IMR-90 (cell line): ENCODE measurements around the gene HRH2. TPM values are rescaled to one million over a fixed set of nuclear protein-coding genes. Genes with fewer than 3 reads are reported as not detected.

Experiments
- ATAC-seq: fragments of 200-7000 bp; cut with Tn5 transposase; 2 replicates; pipeline ENCODE4 v1.9.1; 2020; ENCODE audit warnings: low read depth, mild to moderate bottlenecking, moderate library complexity
- BruUV-seq: library from RNA; stranded (reverse); fragments of 400-500 nt; replicated peaks from 2 replicates; lab custom pipeline; 2021; lab: Mats Ljungman, UMichigan
- CTCF ChIA-PET: fragments of 300-600 bp; formaldehyde crosslinking; extraction: SDS; loops from one replicate; lab custom pipeline; 2021; ENCODE audit warnings: antibody characterized with exemption; lab: Yijun Ruan, JAX
- POLR2A ChIA-PET: fragments of 300-600 bp; sonication (Branson Sonifier 250); formaldehyde crosslinking; loops from one replicate; lab custom pipeline; 2022; ENCODE audit warnings: antibody characterized with exemption; ENCODE audit not compliant: unreplicated experiment; lab: Charles Lee
- DNase-seq: peaks from one replicate; pipeline ENCODE4 v3.0.0; 2013
- H2AFZ ChIP-seq: replicated peaks from 2 replicates; pipeline ENCODE3; 2013; ENCODE audit warnings: low read length, mild to moderate bottlenecking; ENCODE audit not compliant: poor library complexity
- H2AK5ac ChIP-seq: 2 replicates; pipeline ENCODE4 v1.6.1; 2013; ENCODE audit warnings: low read depth, low read length, inconsistent platforms
- H2AK9ac ChIP-seq: replicated peaks from 2 replicates; pipeline ENCODE3; 2013; ENCODE audit warnings: mild to moderate bottlenecking, low read depth, low read length, moderate library complexity; ENCODE audit not compliant: poor library complexity
- H2BK120ac ChIP-seq: 2 replicates; pipeline ENCODE4 v1.6.1; 2013; ENCODE audit warnings: low read depth, low read length, inconsistent platforms
- H2BK15ac ChIP-seq: 3 replicates; pipeline ENCODE4 v1.6.1; 2013; ENCODE audit warnings: low read depth, low read length, inconsistent platforms
- H2BK20ac ChIP-seq: 2 replicates; pipeline ENCODE4 v1.6.1; 2013; ENCODE audit warnings: low read depth, mild to moderate bottlenecking, inconsistent platforms, low read length, moderate library complexity
- H2BK5ac ChIP-seq: 2 replicates; pipeline ENCODE4 v1.6.1; 2013; ENCODE audit warnings: mild to moderate bottlenecking, low read depth, low read length, inconsistent platforms; ENCODE audit not compliant: poor library complexity, severe bottlenecking
- H3K14ac ChIP-seq: replicated peaks from 2 replicates; pipeline ENCODE4 v1.6.1; 2013; ENCODE audit warnings: low read depth, low read length, inconsistent platforms
- H3K18ac ChIP-seq: 2 replicates; pipeline ENCODE4 v1.6.1; 2013; ENCODE audit warnings: low read depth, low read length, control low read depth
- H3K23ac ChIP-seq: 2 replicates; pipeline ENCODE4 v1.6.1; 2013; ENCODE audit warnings: low read depth, low read length, inconsistent platforms
- H3K27ac ChIP-seq: 2 replicates; pipeline ENCODE4 v1.5.1; 2013; ENCODE audit warnings: mild to moderate bottlenecking, control low read depth, low read length; ENCODE audit not compliant: insufficient read depth
- H3K27me3 ChIP-seq: 2 replicates; pipeline ENCODE4 v1.6.1; 2013; ENCODE audit warnings: low read length; ENCODE audit not compliant: control insufficient read depth, insufficient read depth
- H3K36me3 ChIP-seq: 2 replicates; pipeline ENCODE4 v1.6.1; 2013; ENCODE audit warnings: low read length, mixed read lengths; ENCODE audit not compliant: control insufficient read depth, insufficient read depth
- H3K4ac ChIP-seq: 2 replicates; pipeline ENCODE4 v1.6.1; 2013; ENCODE audit warnings: low read depth, low read length, inconsistent platforms
- H3K4me1 ChIP-seq: 2 replicates; pipeline ENCODE4 v1.6.1; 2013; ENCODE audit warnings: low read length, mixed read lengths; ENCODE audit not compliant: control insufficient read depth, insufficient read depth
- H3K4me2 ChIP-seq: 2 replicates; pipeline ENCODE4 v1.6.1; 2013; ENCODE audit warnings: low read depth, mild to moderate bottlenecking, control low read depth, low read length, moderate library complexity
- H3K4me3 ChIP-seq: 2 replicates; pipeline ENCODE4 v1.5.1; 2013; ENCODE audit warnings: low read depth, mild to moderate bottlenecking, control low read depth, low read length, moderate library complexity; ENCODE audit not compliant: insufficient read depth
- H3K56ac ChIP-seq: 2 replicates; pipeline ENCODE4 v1.6.1; 2013; ENCODE audit warnings: low read length, inconsistent platforms; ENCODE audit not compliant: insufficient read depth; ENCODE audit errors: extremely low read depth
- H3K79me1 ChIP-seq, 2 experiments: 2 replicates each; pipeline ENCODE4 v1.6.1; 2013; ENCODE audit warnings: low read length in 2 of 2, inconsistent platforms in 1 of 2, low read depth in 1 of 2
- H3K9ac ChIP-seq: 2 replicates; pipeline ENCODE4 v1.6.1; 2013; ENCODE audit warnings: low read depth, low read length, control low read depth
- H3K9me1 ChIP-seq: 2 replicates; pipeline ENCODE4 v1.6.1; 2013; ENCODE audit warnings: low read length, inconsistent platforms; ENCODE audit not compliant: insufficient read depth
- H3K9me3 ChIP-seq: 2 replicates; pipeline ENCODE4 v1.6.1; 2013; ENCODE audit warnings: low read length; ENCODE audit not compliant: control insufficient read depth, insufficient read depth
- H4K20me1 ChIP-seq: 2 replicates; pipeline ENCODE4 v1.6.1; 2013; ENCODE audit warnings: low read length, inconsistent platforms; ENCODE audit not compliant: insufficient read depth
- H4K5ac ChIP-seq: 2 replicates; pipeline ENCODE4 v1.6.1; 2013; ENCODE audit warnings: mild to moderate bottlenecking, low read depth, low read length, control low read depth
- H4K8ac ChIP-seq, 2 experiments: 2 replicates each; pipeline ENCODE4 v1.6.1; 2013; ENCODE audit warnings: low read depth in 2 of 2, low read length in 2 of 2, control low read depth in 1 of 2, inconsistent platforms in 1 of 2
- H4K91ac ChIP-seq: 2 replicates; pipeline ENCODE4 v1.6.1; 2013; ENCODE audit warnings: low read depth, low read length, inconsistent platforms; ENCODE audit not compliant: insufficient read depth
- BHLHE40 ChIP-seq: fragments of 150-350 bp; IDR thresholded peaks from 2 replicates; pipeline ENCODE4 v1.6.1; 2016; ENCODE audit warnings: mild to moderate bottlenecking, low read depth, low read length
- CEBPB ChIP-seq: IDR thresholded peaks from 2 replicates; pipeline ENCODE4 v1.6.1; 2012; ENCODE audit warnings: low read depth, low read length, improper control_type of control experiment
- CHD1 ChIP-seq: IDR thresholded peaks from 2 replicates; pipeline ENCODE4 v1.6.1; 2012; ENCODE audit warnings: low read depth, low read length, improper control_type of control experiment
- MAFK ChIP-seq: IDR thresholded peaks from 2 replicates; pipeline ENCODE4 v1.6.1; 2012; ENCODE audit warnings: low read depth, low read length, improper control_type of control experiment
- MAZ ChIP-seq: IDR thresholded peaks from 2 replicates; pipeline ENCODE4 v1.6.1; 2012; ENCODE audit warnings: low read depth, mild to moderate bottlenecking, low read length, improper control_type of control experiment, moderate library complexity, borderline replicate concordance
- MXI1 ChIP-seq: IDR thresholded peaks from 2 replicates; pipeline ENCODE4 v1.6.1; 2012; ENCODE audit warnings: low read depth, mild to moderate bottlenecking, low read length, moderate library complexity, borderline replicate concordance
- NFE2L2 ChIP-seq: fragments of 150-350 bp; IDR thresholded peaks from 2 replicates; pipeline ENCODE4 v1.6.1; 2016; ENCODE audit warnings: low read depth, mild to moderate bottlenecking, low read length
- POLR2A ChIP-seq: IDR thresholded peaks from 2 replicates; pipeline ENCODE4 v1.6.1; 2012; ENCODE audit warnings: mild to moderate bottlenecking, low read depth, low read length
- RAD21 ChIP-seq: IDR thresholded peaks from 2 replicates; pipeline ENCODE4 v1.6.1; 2012; ENCODE audit warnings: low read length, improper control_type of control experiment
- RCOR1 ChIP-seq: IDR thresholded peaks from 2 replicates; pipeline ENCODE4 v1.6.1; 2012; ENCODE audit warnings: mild to moderate bottlenecking, low read length, improper control_type of control experiment; ENCODE audit not compliant: insufficient replicate concordance
- RFX5 ChIP-seq: IDR thresholded peaks from 2 replicates; pipeline ENCODE4 v1.8.0; 2012; ENCODE audit warnings: low read depth, mild to moderate bottlenecking, low read length, moderate library complexity
- SMC3 ChIP-seq: fragments of 150-350 bp; IDR thresholded peaks from 2 replicates; pipeline ENCODE4 v1.6.1; 2016; ENCODE audit warnings: low read depth, mild to moderate bottlenecking, antibody characterized with exemption, low read length, moderate library complexity
- WGBS, 2 experiments: methylation state at CpG; one replicate each; pipeline versions ENCODE4 v1.1.5 to v1.1.7; 2013; ENCODE audit warnings: missing lambda C conversion rate in 2 of 2; ENCODE audit not compliant: insufficient read length in 1 of 2; ENCODE audit errors: extremely low coverage in 2 of 2; 5-methylcytosine and 5-hydroxymethylcytosine counted together
- dilution Hi-C: fragments of 300-500 bp; cut with HindIII; formaldehyde crosslinking; loops from one replicate; pipeline ENCODE4 v1.14.3; 2018; ENCODE audit warnings: low sequenced_read_pairs; ENCODE audit not compliant: unreplicated experiment
- in situ Hi-C: fragments of 300-500 bp; cut with MboI; formaldehyde crosslinking; loops from 3 replicates; pipeline ENCODE4 v1.14.3; 2019; ENCODE audit warnings: low sequenced_read_pairs, inconsistent platforms, mixed read lengths
- intact Hi-C: fragments of 100-400 bp; cut with micrococcal nuclease; formaldehyde crosslinking; loops from 2 replicates; pipeline ENCODE4 v1.10.0; 2022
- polyA plus RNA-seq, 3 experiments: library from polyadenylated mRNA; depleted of rRNA; stranded (reverse); fragments of >200 nt; gene quantifications; 2 replicates each; pipeline ENCODE4 v1.2.3, GENCODE V29; 2012; ENCODE audit warnings: low replicate concordance in 1 of 3
- total RNA-seq: library from RNA; depleted of rRNA; stranded (reverse); fragments of >200 nt; gene quantifications from 2 replicates; pipeline ENCODE4 v1.2.3, GENCODE V29; 2012
- TF ChIP-seq, protein P1 (sequence below): fragments of 150-350 bp; IDR thresholded peaks from 2 replicates; pipeline ENCODE4 v1.6.1; 2016; ENCODE audit warnings: low read depth, mild to moderate bottlenecking, low read length, moderate library complexity, borderline replicate concordance
- TF ChIP-seq, protein P2 (sequence below): conservative IDR thresholded peaks from 2 replicates; pipeline ENCODE4 v1.5.1; 2012; ENCODE audit warnings: mild to moderate bottlenecking, low read depth, low read length, improper control_type of control experiment

HRH2 gene
- total and polyA plus RNA-seq, 2 of the 4 experiments (the other 2 are of a cell fraction) = not detected

GRCh38 chr5:175649967-175650366 is 7.9 kb upstream of the HRH2 start:
- Histone ChIP-seq H3K4me1 (no peaks in the 10 kb centered on the region), H4K91ac (no peak overlapping the region), H3K27me3 (no peaks in the 10 kb centered on the region), H2AFZ (no peak overlapping the region), H3K9ac (no peak overlapping the region), H4K5ac (no peak overlapping the region), H2BK20ac (no peak overlapping the region), H3K14ac (no peak overlapping the region), H3K56ac (no peak overlapping the region), H3K23ac (no peak overlapping the region), H2BK15ac (no peak overlapping the region), H2AK5ac (no peak overlapping the region), H3K9me3 (peaks cover 5% of the 10 kb centered on the region), H3K9me1 (no peaks in the 10 kb centered on the region), H2BK120ac (no peak overlapping the region), H3K4ac (no peak overlapping the region), H4K8ac (no peak overlapping the region), H3K27ac (no peak overlapping the region), H2BK5ac (no peak overlapping the region), H3K79me1 (no peaks in the 10 kb centered on the region), H2AK9ac (no peak overlapping the region), H3K36me3 (no peaks in the 10 kb centered on the region), H3K4me2 (no peak overlapping the region), H3K4me3 (no peak overlapping the region), H3K18ac (no peak overlapping the region), H4K20me1 (no peaks in the 10 kb centered on the region)
- ChIA-PET POLR2A (no interaction called here), CTCF (no interaction called here)
- intact Hi-C loops = no loop called here
- ATAC-seq (no peak), DNase-seq (no peak)
- in situ Hi-C loops = no loop called here
- TF ChIP-seq MAZ (no peak), MXI1 (no peak), RCOR1 (no peak), CEBPB (no peak), POLR2A (no peak), CHD1 (no peak), RAD21 (no peak), NFE2L2 (no peak), SMC3 (no peak), BHLHE40 (no peak), MAFK (no peak), RFX5 (no peak)
- TF ChIP-seq, protein P1, sequence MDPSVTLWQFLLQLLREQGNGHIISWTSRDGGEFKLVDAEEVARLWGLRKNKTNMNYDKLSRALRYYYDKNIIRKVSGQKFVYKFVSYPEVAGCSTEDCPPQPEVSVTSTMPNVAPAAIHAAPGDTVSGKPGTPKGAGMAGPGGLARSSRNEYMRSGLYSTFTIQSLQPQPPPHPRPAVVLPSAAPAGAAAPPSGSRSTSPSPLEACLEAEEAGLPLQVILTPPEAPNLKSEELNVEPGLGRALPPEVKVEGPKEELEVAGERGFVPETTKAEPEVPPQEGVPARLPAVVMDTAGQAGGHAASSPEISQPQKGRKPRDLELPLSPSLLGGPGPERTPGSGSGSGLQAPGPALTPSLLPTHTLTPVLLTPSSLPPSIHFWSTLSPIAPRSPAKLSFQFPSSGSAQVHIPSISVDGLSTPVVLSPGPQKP = no peak
- TF ChIP-seq, protein P2, sequence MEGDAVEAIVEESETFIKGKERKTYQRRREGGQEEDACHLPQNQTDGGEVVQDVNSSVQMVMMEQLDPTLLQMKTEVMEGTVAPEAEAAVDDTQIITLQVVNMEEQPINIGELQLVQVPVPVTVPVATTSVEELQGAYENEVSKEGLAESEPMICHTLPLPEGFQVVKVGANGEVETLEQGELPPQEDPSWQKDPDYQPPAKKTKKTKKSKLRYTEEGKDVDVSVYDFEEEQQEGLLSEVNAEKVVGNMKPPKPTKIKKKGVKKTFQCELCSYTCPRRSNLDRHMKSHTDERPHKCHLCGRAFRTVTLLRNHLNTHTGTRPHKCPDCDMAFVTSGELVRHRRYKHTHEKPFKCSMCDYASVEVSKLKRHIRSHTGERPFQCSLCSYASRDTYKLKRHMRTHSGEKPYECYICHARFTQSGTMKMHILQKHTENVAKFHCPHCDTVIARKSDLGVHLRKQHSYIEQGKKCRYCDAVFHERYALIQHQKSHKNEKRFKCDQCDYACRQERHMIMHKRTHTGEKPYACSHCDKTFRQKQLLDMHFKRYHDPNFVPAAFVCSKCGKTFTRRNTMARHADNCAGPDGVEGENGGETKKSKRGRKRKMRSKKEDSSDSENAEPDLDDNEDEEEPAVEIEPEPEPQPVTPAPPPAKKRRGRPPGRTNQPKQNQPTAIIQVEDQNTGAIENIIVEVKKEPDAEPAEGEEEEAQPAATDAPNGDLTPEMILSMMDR = no peak
- WGBS, 2 experiments = no CpG with 5 or more reads among the region's 1 CpG
- dilution Hi-C loops = no loop called here
- no TSS peak for BruUV-seq
